ENCODE results near the gene IL12RB1. TPM values are rescaled to one million over a fixed set of nuclear protein-coding genes. Genes with fewer than 3 reads are reported as not detected.

Gene IL12RB1
- total and polyA plus RNA-seq, 10 donors: 9.9 to 31.6 (median 24.2) TPM

GRCh38 chr19:18017275-18018083 is 69.3 kb downstream of the IL12RB1 start:
- Histone ChIP-seq H3K4me1 (peaks cover 38 to 100% (median 71%) of the 10 kb centered on the region in 6 donors), H3K27me3 (replicated peaks in 1 of 7) (no peaks in the 10 kb centered on the region), H3K27ac (peak overlapping the region; percentile 19 to 88 (median 74)), H3K9me3 (no peaks in the 10 kb centered on the region), H3K4me3 (no peak overlapping the region), H3K36me3 (peaks cover 5 to 34% (median 26%) of the 10 kb centered on the region in 6 donors)
- WGBS, 5 donors: 55 to 70% (median 62%) methylated on average over 14 to 15 of the region's 15 CpGs
- intact Hi-C loops (cut with DNase I; ENCODE audit: low total_unique reads): no loop called here
- no peak for DNase-seq
- TF ChIP-seq POLR2A (IDR thresholded peaks at IDR 0.05): no peak
- peak in 1 of 3 donors; percentile 8 for TF ChIP-seq POLR2AphosphoS5 (IDR thresholded peaks at IDR 0.05)

- no peak for DNase-seq
- Histone ChIP-seq H3K36me3 (peaks cover 5 to 45% (median 37%) of the 10 kb centered on the region in 6 donors), H3K27ac (peak overlapping the region; percentile 0 to 88 (median 74)), H3K9me3 (no peaks in the 10 kb centered on the region), H3K4me1 (peaks cover 27 to 100% (median 60%) of the 10 kb centered on the region in 6 donors), H3K4me3 (no peak overlapping the region), H3K27me3 (replicated peaks in 1 of 7) (no peaks in the 10 kb centered on the region)
- TF ChIP-seq POLR2AphosphoS5 (IDR thresholded peaks at IDR 0.05): no peak
- TF ChIP-seq CTCF (IDR thresholded peaks at IDR 0.05 in 8 of 11, conservative IDR thresholded peaks at IDR 0.05 in 3 of 11): no peak
- no peak for TF ChIP-seq POLR2A (IDR thresholded peaks at IDR 0.05)
- intact Hi-C loops (cut with DNase I; ENCODE audit: low total_unique reads): no loop called here
- 84 to 88% (median 86%) methylated on average over 14 of the region's 14 CpGs for whole genome bisulfite sequencing, 5 donors
Observed at GRCh38 chr19:18016209-18016910, 70.4 kb downstream of the IL12RB1 start.

DNA sequence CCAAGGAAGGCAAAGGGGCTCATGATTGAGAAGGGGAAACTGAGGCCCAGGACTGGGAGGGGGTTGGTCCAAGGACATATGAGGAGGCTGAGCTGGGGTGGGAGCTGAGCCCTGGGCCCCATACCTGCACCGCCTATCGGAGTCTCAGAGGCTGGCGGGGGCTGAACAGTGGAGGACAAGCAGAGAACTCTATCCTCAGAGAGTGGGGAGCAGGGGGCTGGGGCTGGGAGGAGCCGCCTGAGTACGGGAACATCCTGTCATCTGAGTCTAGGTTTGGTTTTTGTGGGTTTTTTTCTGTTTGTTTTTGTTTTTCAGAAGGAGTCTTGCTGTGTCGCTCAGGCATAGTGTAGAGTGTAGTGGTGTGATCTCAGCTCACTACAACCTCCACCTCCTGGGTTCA is 72.5 kb downstream of the IL12RB1 start:
- no peaks in the 10 kb centered on the region for H3K9me3 ChIP-seq
- TF ChIP-seq POLR2AphosphoS5 (IDR thresholded peaks at IDR 0.05) (peak; percentile 9 to 39 (median 23)), POLR2A (IDR thresholded peaks at IDR 0.05) (no peak)
- 75 to 87% (median 83%) methylated on average over 6 of the region's 6 CpGs for WGBS, 5 donors
- intact Hi-C loops (cut with DNase I; ENCODE audit: low total_unique reads): no loop called here
- peak overlapping the region in 7 of 8 donors; percentile 13 to 88 (median 51) for H3K27ac ChIP-seq
- H3K4me1 ChIP-seq: peaks cover 18 to 100% (median 51%) of the 10 kb centered on the region in 6 donors
- H3K36me3 ChIP-seq: peaks cover 9 to 67% (median 59%) of the 10 kb centered on the region in 6 donors
- H3K27me3 ChIP-seq (replicated peaks in 1 of 7): no peaks in the 10 kb centered on the region
- no peak for DNase-seq
- H3K4me3 ChIP-seq: no peak overlapping the region

DNA sequence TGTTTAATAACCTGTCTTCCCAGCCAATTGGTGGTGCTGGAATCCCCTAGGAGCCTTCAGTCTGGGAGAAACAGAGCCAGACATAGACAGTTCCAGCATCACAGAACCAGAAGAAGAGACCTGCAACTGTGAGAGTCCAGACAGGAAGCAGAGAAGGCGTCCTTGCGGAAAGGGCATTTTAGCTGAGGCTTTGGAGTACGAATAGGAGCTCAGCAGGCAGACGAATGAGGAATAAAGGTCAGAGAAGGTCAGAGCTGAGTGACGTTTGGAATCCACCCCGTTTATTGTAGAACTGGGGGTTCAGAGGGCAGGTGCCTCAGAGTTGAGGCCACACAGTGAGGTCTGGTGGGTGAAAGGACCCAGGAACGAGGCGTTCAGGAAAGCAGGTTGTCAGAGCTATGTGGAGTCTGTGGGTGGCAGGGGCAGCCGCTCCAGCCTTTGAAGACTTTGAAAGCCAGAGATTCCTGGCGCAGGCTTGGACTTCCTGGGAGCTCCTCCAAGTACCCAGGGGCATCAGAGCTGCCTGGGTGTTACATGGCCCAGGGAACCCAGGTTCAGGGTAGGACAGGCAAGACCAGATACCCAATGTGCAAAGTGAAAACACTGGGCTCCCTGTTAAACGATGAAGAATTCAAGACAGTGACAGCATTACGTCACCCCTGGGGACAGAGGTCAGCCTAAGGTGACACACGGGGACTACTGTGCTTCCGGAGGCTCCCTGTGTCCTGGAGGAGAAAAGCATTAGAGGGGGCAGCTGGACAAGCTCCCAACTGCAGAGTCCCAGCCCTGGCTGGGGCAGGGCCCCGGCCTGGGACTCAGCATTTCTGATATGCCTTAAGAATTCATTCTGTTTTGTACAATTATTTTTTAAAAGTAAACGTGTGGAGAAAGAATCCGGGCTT is 73.3 kb downstream of the IL12RB1 start:
- Histone ChIP-seq H3K9me3 (no peaks in the 10 kb centered on the region), H3K4me3 (no peak overlapping the region), H3K27me3 (replicated peaks in 1 of 7) (no peaks in the 10 kb centered on the region), H3K36me3 (peaks cover 9 to 74% (median 65%) of the 10 kb centered on the region in 6 donors), H3K27ac (peak overlapping the region; percentile 4 to 88 (median 47)), H3K4me1 (peaks cover 18 to 100% (median 56%) of the 10 kb centered on the region in 6 donors)
- 76 to 84% (median 82%) methylated on average over 17 of the region's 17 CpGs for WGBS, 5 donors
- DNase-seq: no peak
- intact Hi-C loops (cut with DNase I; ENCODE audit: low total_unique reads): no loop called here
- TF ChIP-seq CTCF (IDR thresholded peaks at IDR 0.05 in 8 of 11, conservative IDR thresholded peaks at IDR 0.05 in 3 of 11): no peak
- peak in 2 of 3 donors; percentile 30 to 41 for TF ChIP-seq POLR2AphosphoS5 (IDR thresholded peaks at IDR 0.05)
